Parathyroid adenoma (tissue), 2 donors: Measurements from ENCODE around the gene CDC42BPA.

Experiments used
- H2AFZ ChIP-seq: fragments of 300-600 bp; sonication (generic); one replicate; pipeline ENCODE4 v1.7.0; 2017; ENCODE audit warnings: antibody characterized with exemption, mild to moderate bottlenecking
- H3K27ac ChIP-seq: fragments of 300-600 bp; sonication (generic); one replicate; pipeline ENCODE4 v1.7.0; 2017
- H3K27me3 ChIP-seq: fragments of 300-600 bp; sonication (generic); one replicate; pipeline ENCODE4 v1.7.0; 2017; ENCODE audit warnings: low read length; ENCODE audit not compliant: control insufficient read depth, insufficient read depth
- H3K36me3 ChIP-seq: fragments of 300-600 bp; sonication (generic); one replicate; pipeline ENCODE4 v1.7.0; 2017; ENCODE audit warnings: low read length; ENCODE audit not compliant: control insufficient read depth, insufficient read depth
- H3K4me1 ChIP-seq: fragments of 300-600 bp; sonication (generic); one replicate; pipeline ENCODE4 v1.7.0; 2017; ENCODE audit warnings: control low read depth
- H3K4me2 ChIP-seq: fragments of 300-600 bp; sonication (generic); one replicate; pipeline ENCODE4 v1.7.0; 2017; ENCODE audit warnings: low read length
- H3K4me3 ChIP-seq: fragments of 300-600 bp; sonication (generic); one replicate; pipeline ENCODE4 v1.7.0; 2017; ENCODE audit warnings: low read depth, low read length
- H3K79me2 ChIP-seq: fragments of 300-600 bp; sonication (generic); one replicate; pipeline ENCODE4 v1.7.0; 2017; ENCODE audit warnings: control low read depth
- H3K9ac ChIP-seq: fragments of 300-600 bp; sonication (generic); one replicate; pipeline ENCODE4 v1.7.0; 2017; ENCODE audit warnings: mild to moderate bottlenecking
- H3K9me3 ChIP-seq: fragments of 300-600 bp; sonication (generic); one replicate; pipeline ENCODE4 v1.7.0; 2017; ENCODE audit warnings: low read length; ENCODE audit not compliant: control insufficient read depth
- CTCF ChIP-seq: fragments of 300-600 bp; sonication (generic); IDR thresholded peaks from one replicate; pipeline ENCODE4 v1.7.0; 2017; ENCODE audit warnings: antibody characterized with exemption, mild to moderate bottlenecking
- donor health status: primary hyperparathyroidism.

Gene CDC42BPA

GRCh38 chr1:226979115-226979516 lies 339.2 kb downstream of the CDC42BPA start:
- Histone ChIP-seq H3K27me3 (no peaks in the 10 kb centered on the region), H3K4me2 (no peak overlapping the region), H2AFZ (no peak overlapping the region), H3K4me1 (no peaks in the 10 kb centered on the region), H3K4me3 (no peak overlapping the region), H3K9ac (no peak overlapping the region), H3K79me2 (no peaks in the 10 kb centered on the region), H3K27ac (no peak overlapping the region), H3K36me3 (no peaks in the 10 kb centered on the region), H3K9me3 (no peaks in the 10 kb centered on the region)
- no peak for TF ChIP-seq CTCF

- Histone ChIP-seq H3K4me1 (no peaks in the 10 kb centered on the region), H2AFZ (no peak overlapping the region), H3K9ac (no peak overlapping the region), H3K9me3 (no peaks in the 10 kb centered on the region), H3K27me3 (no peaks in the 10 kb centered on the region), H3K27ac (no peak overlapping the region), H3K36me3 (no peaks in the 10 kb centered on the region), H3K79me2 (no peaks in the 10 kb centered on the region), H3K4me2 (no peak overlapping the region), H3K4me3 (no peak overlapping the region)
- no peak for TF ChIP-seq CTCF
These were observed 339.7 kb downstream of the CDC42BPA start for GRCh38 chr1:226978432-226979114.

GRCh38 chr1:226977643-226978431 lies 340.5 kb downstream of the CDC42BPA start:
- Histone ChIP-seq H2AFZ (no peak overlapping the region), H3K27me3 (no peaks in the 10 kb centered on the region), H3K4me1 (no peaks in the 10 kb centered on the region), H3K4me2 (no peak overlapping the region), H3K79me2 (no peaks in the 10 kb centered on the region), H3K4me3 (no peak overlapping the region), H3K27ac (no peak overlapping the region), H3K36me3 (no peaks in the 10 kb centered on the region), H3K9me3 (no peaks in the 10 kb centered on the region), H3K9ac (no peak overlapping the region)
- TF ChIP-seq CTCF, result no peak

GRCh38 chr1:226976978-226977642 lies 341.2 kb downstream of the CDC42BPA start:
- Histone ChIP-seq H3K36me3 (no peaks in the 10 kb centered on the region), H3K4me3 (no peak overlapping the region), H2AFZ (no peak overlapping the region), H3K4me1 (no peaks in the 10 kb centered on the region), H3K79me2 (no peaks in the 10 kb centered on the region), H3K4me2 (no peak overlapping the region), H3K27ac (no peak overlapping the region), H3K9me3 (no peaks in the 10 kb centered on the region), H3K27me3 (no peaks in the 10 kb centered on the region), H3K9ac (no peak overlapping the region)
- no peak for TF ChIP-seq CTCF
